OCI-LY7 (cell line): ENCODE data around the gene KCNN1.

Source experiments
- CTCF ChIP-seq: fragments of 200-600 bp; sonication (generic); conservative IDR thresholded peaks from 2 replicates; pipeline ENCODE4 v1.5.1; 2014; ENCODE audit warnings: mild to moderate bottlenecking, antibody characterized with exemption, low read length, moderate library complexity, mixed read lengths
- EZH2phosphoT487 ChIP-seq: fragments of 200-600 bp; sonication (generic); IDR thresholded peaks from 2 replicates; pipeline ENCODE4 v1.6.1; 2018; ENCODE audit warnings: low read depth, borderline replicate concordance, mild to moderate bottlenecking, mixed run types, antibody characterized with exemption, low read length, moderate library complexity, mixed read lengths

GRCh38 chr19:18017275-18018083 is 50.6 kb downstream of the KCNN1 start:
- TF ChIP-seq EZH2phosphoT487 (no peak), CTCF (no peak)
